ENCODE measurements around the gene RCOR3. TPM values are rescaled to one million over a fixed set of nuclear protein-coding genes. Genes with fewer than 3 reads are reported as not detected.
A peak's percentile ranks its signal among the peaks of the same experiment; 100 is the strongest.

RCOR3 gene
- total and polyA plus RNA-seq, 2 experiments from 2014 or later: 13.8 to 25.8 TPM

- Histone ChIP-seq H3K9me2 (ENCODE audit: insufficient read depth) (no peaks in the 10 kb centered on the region), H3K27me3 (replicated peaks; ENCODE audit: insufficient read depth) (no peaks in the 10 kb centered on the region), H4K20me1 (ENCODE audit: insufficient read depth) (no peaks in the 10 kb centered on the region), H3K27ac (0 out of 2 replicates have a peak overlapping the region, but pooled peaks have one; percentile 1), H3K4me1 (ENCODE audit: insufficient read depth) (no peaks in the 10 kb centered on the region), H3K36me3 (ENCODE audit: low read depth) (peaks cover 35% of the 10 kb centered on the region), H3K4me3 (no peak overlapping the region), H2AFZ (no peak overlapping the region), H3K9ac (no peak overlapping the region), H3K9me3 (ENCODE audit: low read depth) (no peaks in the 10 kb centered on the region), H3K79me2 (ENCODE audit: insufficient read depth) (peaks cover 6% of the 10 kb centered on the region; the same call in 1 of the 2 replicates), H3K4me2 (ENCODE audit: unreplicated experiment) (no peak overlapping the region), H3F3A (ENCODE audit: insufficient read depth) (no peaks in the 10 kb centered on the region)
- no peak for DNase-seq
- TF ChIP-seq EZH2 (IDR thresholded peaks at IDR 0.05; ENCODE audit: insufficient read depth, poor library complexity, severe bottlenecking): no peak
- WGBS, 2 experiments (ENCODE audit: low coverage in 1 of 2, low lambda C conversion rate in 2 of 2, missing lambda C conversion rate in 2 of 2): 95 to 99% methylated on average over 3 to 4 of the region's 4 CpGs
- in situ Hi-C loops (cut with MboI): no loop called here
These were observed 21.7 kb downstream of the RCOR3 start for GRCh38 chr1:211280910-211281309.

- H3K4me2 ChIP-seq (ENCODE audit: unreplicated experiment): no peak overlapping the region
- peaks cover 33% of the 10 kb centered on the region for H3K36me3 ChIP-seq (ENCODE audit: low read depth)
- H3K9ac ChIP-seq: no peak overlapping the region
- 0 out of 2 replicates have a peak overlapping the region, but pooled peaks have one; percentile 1 for H3K27ac ChIP-seq
- H3K9me2 ChIP-seq (ENCODE audit: insufficient read depth): no peaks in the 10 kb centered on the region
- no peak for TF ChIP-seq EZH2 (IDR thresholded peaks at IDR 0.05; ENCODE audit: insufficient read depth, poor library complexity, severe bottlenecking)
- TF ChIP-seq EZH2phosphoT487 (IDR thresholded peaks at IDR 0.05; ENCODE audit: insufficient read depth, low read depth): no peak
- peaks cover 9% of the 10 kb centered on the region; the same call in 1 of the 2 replicates for H3K79me2 ChIP-seq (ENCODE audit: insufficient read depth)
- H3K9me3 ChIP-seq (ENCODE audit: low read depth): no peaks in the 10 kb centered on the region
- no peak overlapping the region for H2AFZ ChIP-seq
- no peak overlapping the region for H3K4me3 ChIP-seq
- DNase-seq: peak; percentile 4
- in situ Hi-C loops (cut with MboI): no loop called here
- no peaks in the 10 kb centered on the region for H3F3A ChIP-seq (ENCODE audit: insufficient read depth)
- no peaks in the 10 kb centered on the region for H3K4me1 ChIP-seq (ENCODE audit: insufficient read depth)
- H4K20me1 ChIP-seq (ENCODE audit: insufficient read depth): no peaks in the 10 kb centered on the region
- 82 to 87% methylated on average over 6 of the region's 6 CpGs for WGBS, 2 experiments (ENCODE audit: low coverage in 1 of 2, low lambda C conversion rate in 2 of 2, missing lambda C conversion rate in 2 of 2)
- no peaks in the 10 kb centered on the region for H3K27me3 ChIP-seq (replicated peaks; ENCODE audit: insufficient read depth)
These were observed 22.3 kb downstream of the RCOR3 start for GRCh38 chr1:211281320-211282022.

GRCh38 chr1:211282023-211282373 is 22.8 kb downstream of the RCOR3 start:
- Histone ChIP-seq H3K36me3 (ENCODE audit: low read depth) (peaks cover 32% of the 10 kb centered on the region), H3K4me1 (ENCODE audit: insufficient read depth) (no peaks in the 10 kb centered on the region), H4K20me1 (ENCODE audit: insufficient read depth) (no peaks in the 10 kb centered on the region), H3K9me2 (ENCODE audit: insufficient read depth) (no peaks in the 10 kb centered on the region), H3K9ac (no peak overlapping the region), H3K27me3 (replicated peaks; ENCODE audit: insufficient read depth) (no peaks in the 10 kb centered on the region), H3K4me2 (ENCODE audit: unreplicated experiment) (no peak overlapping the region), H3K4me3 (no peak overlapping the region), H3K27ac (no peak overlapping the region), H3F3A (ENCODE audit: insufficient read depth) (no peaks in the 10 kb centered on the region), H3K9me3 (ENCODE audit: low read depth) (no peaks in the 10 kb centered on the region), H2AFZ (no peak overlapping the region), H3K79me2 (ENCODE audit: insufficient read depth) (peaks cover 12% of the 10 kb centered on the region; the same call in 1 of the 2 replicates)
- TF ChIP-seq EZH2phosphoT487 (IDR thresholded peaks at IDR 0.05; ENCODE audit: insufficient read depth, low read depth) (no peak), EZH2 (IDR thresholded peaks at IDR 0.05; ENCODE audit: insufficient read depth, poor library complexity, severe bottlenecking) (no peak)
- no peak for DNase-seq
- in situ Hi-C loops (cut with MboI): no loop called here

GRCh38 chr1:211285196-211285595 is 26.0 kb downstream of the RCOR3 start:
- Histone ChIP-seq H3K27me3 (replicated peaks; ENCODE audit: insufficient read depth) (no peaks in the 10 kb centered on the region), H3F3A (ENCODE audit: insufficient read depth) (no peaks in the 10 kb centered on the region), H3K4me2 (ENCODE audit: unreplicated experiment) (no peak overlapping the region), H3K9me2 (ENCODE audit: insufficient read depth) (no peaks in the 10 kb centered on the region), H3K4me1 (ENCODE audit: insufficient read depth) (no peaks in the 10 kb centered on the region), H3K9me3 (ENCODE audit: low read depth) (no peaks in the 10 kb centered on the region), H3K36me3 (ENCODE audit: low read depth) (peaks cover 38% of the 10 kb centered on the region), H3K27ac (no peak overlapping the region), H3K79me2 (ENCODE audit: insufficient read depth) (peaks cover 16% of the 10 kb centered on the region; the same call in 1 of the 2 replicates), H2AFZ (no peak overlapping the region), H3K9ac (no peak overlapping the region), H3K4me3 (no peak overlapping the region), H4K20me1 (ENCODE audit: insufficient read depth) (no peaks in the 10 kb centered on the region)
- in situ Hi-C loops (cut with MboI): no loop called here
- 79 to 88% methylated on average over 4 of the region's 4 CpGs for WGBS, 2 experiments (ENCODE audit: low coverage in 1 of 2, low lambda C conversion rate in 2 of 2, missing lambda C conversion rate in 2 of 2)
- no peak for TF ChIP-seq EZH2 (IDR thresholded peaks at IDR 0.05; ENCODE audit: insufficient read depth, poor library complexity, severe bottlenecking)
- no peak for TF ChIP-seq EZH2phosphoT487 (IDR thresholded peaks at IDR 0.05; ENCODE audit: insufficient read depth, low read depth)
- DNase-seq: peak; percentile 10
